Vein endothelial cell (primary cell): ENCODE results near the gene CDRT15L2. TPM values are rescaled to one million over a fixed set of nuclear protein-coding genes. Genes with fewer than 3 reads are reported as not detected.

Source experiments
- small RNA-seq: library from RNA; depleted of rRNA; stranded (forward); fragments of <200 nt; gene quantifications from one replicate; pipeline ENCODE3, GENCODE V24; 2012
- total RNA-seq: library from RNA; depleted of rRNA; stranded (reverse); fragments of >200 nt; gene quantifications from 2 replicates; pipeline ENCODE4 v1.2.3, GENCODE V29; 2012

Gene CDRT15L2
- not detected in 2 replicates for total RNA-seq

DNA sequence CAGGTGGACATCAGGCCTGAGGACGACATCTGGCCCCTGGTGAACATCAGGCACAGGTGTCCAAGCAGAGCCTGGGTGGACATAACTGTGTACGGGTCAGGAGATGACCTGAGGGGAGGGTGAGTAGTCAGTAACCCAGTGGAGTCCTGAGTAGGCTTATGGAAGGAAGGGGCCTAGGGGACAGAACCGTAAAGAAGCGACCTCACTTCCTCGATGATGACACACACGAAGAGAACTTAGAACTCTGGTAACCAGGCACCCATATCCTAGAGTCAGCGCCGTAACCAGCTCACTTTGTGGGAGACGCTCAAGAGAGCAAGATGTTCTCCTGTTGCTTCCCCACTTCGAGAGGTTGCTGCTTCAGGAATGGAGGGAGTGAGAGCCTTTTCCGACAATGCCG lies at the start of gene CDRT15L2:
TSS of gene CDRT15L2 (plus strand) at position 301 of the 400 bp plus-strand sequence. CDS start at position 321, 20 bp downstream.

Small RNA genes within 50 kb of the gene (small RNA-seq; reads per million reads assigned to genes)
- gene AC015818.1, result not detected
- not detected for gene AC087499.1
- gene AC087499.3, result not detected

Other genes with a start within 250 kb of the CDRT15L2 start
- gene LGALS9B, start 112.2 kb upstream of the CDRT15L2 start, total RNA-seq, result not detected in 2 replicates